ENCODE data around the gene TP53TG3D.
"Not testable (repeated sequence)": the region's sequence is repeated elsewhere in the genome, so short reads cannot be mapped to it uniquely, and the experiment has no call there.

TP53TG3D gene, protein sequence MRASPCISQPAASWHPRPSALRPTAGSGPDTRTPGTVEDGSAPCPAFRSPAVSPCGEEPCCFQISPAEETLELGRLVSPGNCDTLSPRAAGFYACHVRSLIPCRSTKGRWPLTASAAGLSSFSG

GRCh38 chr16:32252986-32253385 is at the start of gene TP53TG3D:
TP53TG3D (plus strand) TSS chr16:32253286; CDS start chr16:32253354, 68 bp downstream.
- not testable (repeated sequence) for DNase-seq; H3K4me1 Mint-ChIP-seq; ATAC-seq; H3K27ac Mint-ChIP-seq; H3K9me3 Mint-ChIP-seq; H3K27me3 Mint-ChIP-seq; H3K4me3 Mint-ChIP-seq; H3K36me3 Mint-ChIP-seq (ENCODE audit: low read depth)

GRCh38 chr16:32253507-32253906 is 421 bp downstream of the TP53TG3D start:
- not testable (repeated sequence) for H3K27me3 Mint-ChIP-seq; H3K4me1 Mint-ChIP-seq; H3K4me3 Mint-ChIP-seq; H3K9me3 Mint-ChIP-seq; H3K36me3 Mint-ChIP-seq (ENCODE audit: low read depth); ATAC-seq; DNase-seq; H3K27ac Mint-ChIP-seq

DNA sequence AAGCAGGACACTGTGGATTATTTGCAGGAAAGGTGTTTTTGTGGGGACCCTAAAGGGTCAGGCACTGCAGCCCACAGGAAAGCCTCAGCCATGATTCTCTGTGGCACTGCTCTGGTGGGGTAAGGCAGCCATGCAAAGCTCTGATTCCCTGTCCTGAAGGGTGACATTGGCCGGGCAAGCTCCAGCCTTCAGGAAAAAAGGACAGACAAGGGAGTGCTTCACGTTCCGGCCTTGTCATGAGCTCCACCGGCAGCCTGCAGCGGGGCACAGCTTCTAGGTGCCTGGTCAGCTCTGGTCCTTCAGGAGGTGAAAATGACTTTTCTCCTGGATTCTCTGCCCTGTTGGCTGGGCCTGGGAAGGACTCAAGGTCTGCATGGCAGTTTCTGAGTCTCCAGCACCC is 8.4 kb downstream of the TP53TG3D start:
- H3K27me3 Mint-ChIP-seq; H3K9me3 Mint-ChIP-seq; H3K27ac Mint-ChIP-seq; H3K4me1 Mint-ChIP-seq; H3K36me3 Mint-ChIP-seq (ENCODE audit: low read depth); ATAC-seq; DNase-seq; H3K4me3 Mint-ChIP-seq: not testable (repeated sequence)

DNA sequence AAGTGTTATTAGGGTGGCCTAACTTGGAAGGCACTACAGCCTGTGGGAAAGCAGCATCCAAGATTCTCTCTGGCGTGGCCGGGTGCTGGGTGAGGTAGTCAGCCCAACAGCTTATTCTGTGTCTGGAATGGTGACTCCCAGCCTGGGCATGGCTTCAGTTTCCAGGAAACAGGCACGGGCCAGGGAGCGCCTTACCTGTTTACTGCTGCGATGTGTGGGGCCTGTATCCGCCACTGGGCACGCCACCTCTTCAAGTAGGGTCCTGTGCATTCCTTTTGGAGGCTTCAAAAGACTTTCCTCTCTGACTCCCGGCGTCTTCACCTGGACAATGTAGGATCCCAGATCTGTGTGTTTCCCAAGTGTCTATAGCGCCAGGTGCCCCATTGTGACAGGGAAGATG is 10.5 kb downstream of the TP53TG3D start:
- H3K9me3 Mint-ChIP-seq, result not testable (repeated sequence)

GRCh38 chr16:32281910-32282309 is 28.8 kb downstream of the TP53TG3D start:
- H3K27me3 Mint-ChIP-seq; H3K4me1 Mint-ChIP-seq; ATAC-seq; H3K9me3 Mint-ChIP-seq; DNase-seq; H3K4me3 Mint-ChIP-seq; H3K36me3 Mint-ChIP-seq (ENCODE audit: low read depth): not testable (repeated sequence)
- H3K27ac Mint-ChIP-seq, result peak overlapping the region; percentile 71

More for the DNA sequence above, 10.5 kb downstream of the TP53TG3D start:
- H3K27me3 Mint-ChIP-seq; ATAC-seq; H3K4me1 Mint-ChIP-seq; H3K27ac Mint-ChIP-seq; H3K36me3 Mint-ChIP-seq (ENCODE audit: low read depth); H3K4me3 Mint-ChIP-seq; DNase-seq: not testable (repeated sequence)

DNA sequence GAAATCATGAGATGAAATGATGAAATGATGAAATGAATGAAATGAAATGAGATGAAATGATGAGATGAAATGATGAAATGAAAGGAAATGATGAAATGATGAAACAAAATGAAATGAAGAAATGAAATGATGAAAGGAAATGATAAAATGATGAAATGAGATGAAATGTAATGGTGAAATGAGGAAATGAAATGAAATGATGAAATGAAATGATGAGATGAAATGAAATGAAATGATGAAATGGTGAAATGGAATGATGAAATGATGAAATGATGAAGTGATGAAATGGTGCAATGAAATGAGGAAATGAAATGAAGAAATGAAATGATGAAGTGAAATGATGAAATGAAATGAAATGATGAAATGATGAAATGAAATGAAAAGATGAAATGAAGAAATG is 29.9 kb downstream of the TP53TG3D start:
- not testable (repeated sequence) for H3K4me1 Mint-ChIP-seq; H3K27me3 Mint-ChIP-seq; H3K4me3 Mint-ChIP-seq; H3K36me3 Mint-ChIP-seq (ENCODE audit: low read depth); ATAC-seq; DNase-seq; H3K27ac Mint-ChIP-seq; H3K9me3 Mint-ChIP-seq

GRCh38 chr16:32283917-32284495 is 30.9 kb downstream of the TP53TG3D start:
- H3K27me3 Mint-ChIP-seq; H3K4me3 Mint-ChIP-seq; H3K4me1 Mint-ChIP-seq; H3K36me3 Mint-ChIP-seq (ENCODE audit: low read depth); H3K27ac Mint-ChIP-seq; H3K9me3 Mint-ChIP-seq; ATAC-seq; DNase-seq: not testable (repeated sequence)

DNA sequence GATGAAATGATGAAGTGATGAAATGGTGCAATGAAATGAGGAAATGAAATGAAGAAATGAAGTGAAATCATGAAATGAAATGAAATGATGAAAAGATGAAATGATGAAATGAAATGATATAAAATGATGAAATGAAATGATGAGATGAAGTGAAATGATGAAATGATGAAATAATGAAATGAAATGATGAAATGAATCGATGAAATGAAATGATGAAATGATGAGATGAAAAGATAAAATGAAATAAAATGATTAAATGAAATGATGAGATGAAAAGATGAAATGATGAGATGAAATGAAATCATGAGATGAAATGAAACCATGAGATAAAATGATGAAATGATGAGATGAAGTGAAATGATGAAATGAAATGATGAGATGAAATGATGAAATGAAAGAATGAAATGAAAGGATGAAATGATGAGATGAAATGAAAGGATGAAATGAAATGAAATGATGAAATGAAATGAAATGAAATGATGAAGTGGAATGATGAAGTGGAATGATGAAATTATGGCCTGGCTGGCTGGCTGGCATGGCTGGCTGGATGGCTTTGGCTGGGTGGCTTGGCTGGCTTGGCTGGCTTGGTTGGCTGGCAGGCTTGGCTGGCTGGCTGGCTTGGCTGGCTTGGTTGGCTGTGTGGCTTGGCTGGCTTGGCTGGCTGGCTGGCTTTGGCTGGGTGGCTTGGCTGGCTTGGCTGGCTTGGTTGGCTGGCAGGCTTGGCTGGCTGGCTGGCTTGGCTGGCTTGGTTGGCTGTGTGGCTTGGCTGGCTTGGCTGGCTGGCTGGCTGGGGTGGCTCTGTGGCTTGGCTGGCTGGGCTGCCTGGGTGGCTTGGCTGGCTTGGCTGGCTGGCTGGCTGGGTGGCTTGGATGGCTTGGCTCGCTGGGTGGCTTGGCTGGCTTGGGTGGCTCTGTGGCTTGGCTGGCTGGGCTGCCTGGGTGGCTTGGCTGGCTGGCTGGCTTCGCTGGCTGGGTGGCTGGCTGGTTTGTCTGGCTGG is 32.0 kb downstream of the TP53TG3D start:
- ATAC-seq; H3K9me3 Mint-ChIP-seq; DNase-seq; H3K4me3 Mint-ChIP-seq; H3K36me3 Mint-ChIP-seq (ENCODE audit: low read depth); H3K27me3 Mint-ChIP-seq; H3K27ac Mint-ChIP-seq; H3K4me1 Mint-ChIP-seq: not testable (repeated sequence)

- H3K27ac Mint-ChIP-seq; H3K9me3 Mint-ChIP-seq; H3K4me1 Mint-ChIP-seq; H3K4me3 Mint-ChIP-seq; DNase-seq; H3K27me3 Mint-ChIP-seq; H3K36me3 Mint-ChIP-seq (ENCODE audit: low read depth); ATAC-seq: not testable (repeated sequence)
These were observed 33.1 kb downstream of the TP53TG3D start for GRCh38 chr16:32286193-32286592.

DNA sequence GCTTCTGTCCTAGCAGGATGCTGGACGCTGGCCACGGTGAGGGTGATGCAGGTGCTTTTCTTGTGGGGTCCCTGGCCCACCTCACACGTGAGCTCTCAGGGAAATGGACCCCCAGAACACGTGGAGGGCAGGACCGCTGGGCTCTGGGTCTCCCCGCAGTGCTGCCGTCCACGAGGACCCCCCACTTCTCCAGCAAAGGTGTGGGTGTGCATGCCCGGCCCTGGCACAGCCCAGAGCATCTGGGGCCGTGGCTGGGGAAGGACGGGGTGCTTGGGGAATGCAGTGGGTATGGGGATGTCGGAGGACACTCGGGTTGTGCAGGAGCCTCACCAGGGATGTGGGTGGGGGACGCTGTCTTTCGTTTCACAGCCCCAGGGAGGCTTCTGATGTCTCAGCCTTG is 34.7 kb downstream of the TP53TG3D start:
- not testable (repeated sequence) for H3K9me3 Mint-ChIP-seq; H3K4me1 Mint-ChIP-seq; H3K27me3 Mint-ChIP-seq; H3K27ac Mint-ChIP-seq; DNase-seq; H3K36me3 Mint-ChIP-seq (ENCODE audit: low read depth); H3K4me3 Mint-ChIP-seq; ATAC-seq

DNA sequence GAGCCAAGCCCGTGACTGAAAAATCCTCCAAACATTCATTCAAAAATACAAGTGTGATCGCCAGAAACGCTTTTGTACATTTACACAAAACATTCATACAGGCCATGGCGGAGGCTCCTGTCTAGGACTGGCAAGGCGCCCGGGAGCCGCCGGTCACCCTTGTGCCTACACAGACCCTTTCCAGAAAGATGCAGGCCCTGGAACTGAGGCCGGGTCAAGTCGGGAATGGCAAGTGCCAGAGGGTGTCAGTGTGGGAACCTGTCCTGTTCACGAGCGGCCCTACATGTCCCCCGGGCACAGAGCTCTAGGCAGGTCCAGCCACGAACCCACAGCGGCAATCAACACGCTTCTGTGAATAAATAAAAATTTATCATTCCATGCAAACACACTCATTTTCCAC is 36.1 kb downstream of the TP53TG3D start:
- H3K27me3 Mint-ChIP-seq; H3K27ac Mint-ChIP-seq; DNase-seq; H3K4me3 Mint-ChIP-seq; H3K36me3 Mint-ChIP-seq (ENCODE audit: low read depth); H3K9me3 Mint-ChIP-seq; H3K4me1 Mint-ChIP-seq; ATAC-seq: not testable (repeated sequence)

DNA sequence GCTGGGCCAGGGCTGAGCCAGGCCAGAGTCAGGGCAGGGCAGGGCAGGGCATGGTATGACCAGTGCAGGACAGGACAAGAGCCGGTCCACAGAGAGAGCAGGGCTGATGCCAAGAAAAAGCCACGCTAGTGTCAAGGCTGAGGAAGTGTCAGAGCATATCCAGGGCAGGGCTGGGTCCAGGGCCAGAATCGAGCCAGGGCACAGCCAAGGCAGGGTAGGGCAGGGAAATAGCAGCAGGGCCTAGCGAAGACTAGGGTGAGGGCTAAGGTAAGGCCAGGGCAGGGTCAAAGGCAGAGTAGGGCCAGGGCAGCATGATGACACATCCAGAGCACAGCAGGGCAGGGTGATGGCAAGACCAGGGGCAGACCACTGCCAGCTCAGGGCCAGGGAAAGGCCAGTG is 49.7 kb downstream of the TP53TG3D start:
- not testable (repeated sequence) for H3K27ac Mint-ChIP-seq; H3K4me3 Mint-ChIP-seq; DNase-seq; ATAC-seq; H3K27me3 Mint-ChIP-seq; H3K9me3 Mint-ChIP-seq; H3K4me1 Mint-ChIP-seq; H3K36me3 Mint-ChIP-seq (ENCODE audit: low read depth)
